Immature natural killer cell (primary cell): Measurements from ENCODE around the gene TLE1. TPM values are rescaled to one million over a fixed set of nuclear protein-coding genes. Genes with fewer than 3 reads are reported as not detected.
"Not testable (repeated sequence)": the region's sequence is repeated elsewhere in the genome, so short reads cannot be mapped to it uniquely, and the experiment has no call there.

Experiments
- DNase-seq, 3 donors: peaks; one replicate each; pipeline ENCODE4 v3.0.0; 2022; ENCODE audit warnings: mixed read lengths in 1 of 3
- H3K27ac Mint-ChIP-seq, 6 donors: one replicate each; pipeline ENCODE4 v1.8.0; 2020; ENCODE audit warnings: mixed read lengths in 6 of 6, mild to moderate bottlenecking in 5 of 6, inconsistent platforms in 4 of 6, moderate library complexity in 3 of 6
- H3K27me3 Mint-ChIP-seq, 3 donors: one replicate each; pipeline ENCODE4 v1.8.0; 2020 to 2021; ENCODE audit warnings: low read depth in 3 of 3, mild to moderate bottlenecking in 3 of 3, mixed read lengths in 3 of 3, moderate library complexity in 3 of 3, inconsistent platforms in 1 of 3
- H3K36me3 Mint-ChIP-seq, 3 donors: one replicate each; pipeline ENCODE4 v1.8.0; 2020; ENCODE audit warnings: mixed read lengths in 3 of 3, inconsistent platforms in 2 of 3, mild to moderate bottlenecking in 2 of 3
- H3K4me1 Mint-ChIP-seq, 2 donors: one replicate each; pipeline ENCODE4 v1.8.0; 2020; ENCODE audit warnings: inconsistent platforms in 2 of 2, mild to moderate bottlenecking in 2 of 2, mixed read lengths in 2 of 2, moderate library complexity in 1 of 2
- H3K4me3 Mint-ChIP-seq, 5 donors: one replicate each; pipeline ENCODE4 v1.8.0; 2020; ENCODE audit warnings: mild to moderate bottlenecking in 5 of 5, mixed read lengths in 5 of 5, inconsistent platforms in 3 of 5, moderate library complexity in 3 of 5
- H3K9me3 Mint-ChIP-seq, 6 donors: one replicate each; pipeline ENCODE4 v1.8.0; 2020; ENCODE audit warnings: mild to moderate bottlenecking in 6 of 6, mixed read lengths in 6 of 6, inconsistent platforms in 4 of 6, moderate library complexity in 3 of 6
- polyA plus RNA-seq, 3 donors: library from polyadenylated mRNA; unstranded; fragments of 300-500 nt; fragmentation: Illumina TruSeq; gene quantifications; one replicate each; pipeline ENCODE4 v1.2.3, GENCODE V29; 2021

The TLE1 gene
- polyA plus RNA-seq, 3 donors from 2014 or later = 63.9 to 97.9 (median 77.0) TPM

- DNase-seq = peak; percentile 42 to 48 (median 43)
- Mint-ChIP-seq H3K27ac (peak overlapping the region; percentile 73 to 91 (median 88)), H3K4me3 (peak overlapping the region; percentile 67 to 78 (median 69)), H3K27me3 (no peaks in the 10 kb centered on the region), H3K36me3 (peaks cover 9 to 23% (median 15%) of the 10 kb centered on the region in 3 donors), H3K4me1 (peaks cover 47 to 65% of the 10 kb centered on the region in 2 donors), H3K9me3 (no peaks in the 10 kb centered on the region)
These were observed 69.4 kb downstream of the TLE1 start for GRCh38 chr9:81620002-81620390.

- Mint-ChIP-seq H3K36me3 (peaks cover 9 to 26% (median 15%) of the 10 kb centered on the region in 3 donors), H3K27me3 (no peaks in the 10 kb centered on the region), H3K4me1 (peaks cover 47 to 61% of the 10 kb centered on the region in 2 donors), H3K9me3 (no peaks in the 10 kb centered on the region), H3K4me3 (peak overlapping the region; percentile 67 to 78 (median 69)), H3K27ac (peak overlapping the region; percentile 73 to 91 (median 88))
- DNase-seq = peak; percentile 37 to 44 (median 44)
These were observed 69.9 kb downstream of the TLE1 start for GRCh38 chr9:81619353-81620001.

GRCh38 chr9:81618923-81619322, 70.4 kb downstream of the TLE1 start:
- H3K27ac Mint-ChIP-seq = peak overlapping the region; percentile 45 to 91 (median 88)
- peak overlapping the region; percentile 6 to 78 (median 45) for H3K4me3 Mint-ChIP-seq

GRCh38 chr9:81616141-81616540, 73.2 kb downstream of the TLE1 start:
- Mint-ChIP-seq H3K4me1 (peaks cover 33 to 35% of the 10 kb centered on the region in 2 donors), H3K36me3 (peaks cover 20 to 45% (median 23%) of the 10 kb centered on the region in 3 donors), H3K9me3 (no peaks in the 10 kb centered on the region), H3K27ac (no peak overlapping the region), H3K4me3 (no peak overlapping the region), H3K27me3 (no peaks in the 10 kb centered on the region)
- no peak for DNase-seq

More at GRCh38 chr9:81618923-81619322, 70.4 kb downstream of the TLE1 start:
- DNase-seq = no peak
- Mint-ChIP-seq H3K9me3 (no peaks in the 10 kb centered on the region), H3K4me1 (peaks cover 47 to 57% of the 10 kb centered on the region in 2 donors), H3K36me3 (peaks cover 9 to 29% (median 15%) of the 10 kb centered on the region in 3 donors), H3K27me3 (no peaks in the 10 kb centered on the region)

GRCh38 chr9:81614335-81614734, 75.0 kb downstream of the TLE1 start:
- H3K9me3 Mint-ChIP-seq = no peaks in the 10 kb centered on the region
- H3K36me3 Mint-ChIP-seq = peaks cover 27 to 56% (median 29%) of the 10 kb centered on the region in 3 donors
- H3K27me3 Mint-ChIP-seq = no peaks in the 10 kb centered on the region
- DNase-seq = no peak
- H3K27ac Mint-ChIP-seq = no peak overlapping the region
- no peak overlapping the region for H3K4me3 Mint-ChIP-seq
- H3K4me1 Mint-ChIP-seq = peaks cover 33 to 35% of the 10 kb centered on the region in 2 donors

- Mint-ChIP-seq H3K27ac (no peak overlapping the region), H3K4me1 (peaks cover 29 to 32% of the 10 kb centered on the region in 2 donors), H3K27me3 (peaks cover 0 to 2% (median 0%) of the 10 kb centered on the region in 3 donors), H3K4me3 (no peak overlapping the region), H3K9me3 (no peaks in the 10 kb centered on the region), H3K36me3 (peaks cover 21 to 53% (median 26%) of the 10 kb centered on the region in 3 donors)
- DNase-seq = no peak
These were observed 76.1 kb downstream of the TLE1 start for GRCh38 chr9:81613002-81613812.

GRCh38 chr9:81611664-81612063, 77.7 kb downstream of the TLE1 start:
- no peak overlapping the region for H3K4me3 Mint-ChIP-seq
- DNase-seq = no peak
- peaks cover 0 to 2% (median 2%) of the 10 kb centered on the region in 3 donors for H3K27me3 Mint-ChIP-seq
- H3K4me1 Mint-ChIP-seq = peaks cover 40 to 44% of the 10 kb centered on the region in 2 donors
- H3K27ac Mint-ChIP-seq = peak overlapping the region in 1 of 6 donors; percentile 8
- peaks cover 29 to 62% (median 36%) of the 10 kb centered on the region in 3 donors for H3K36me3 Mint-ChIP-seq
- no peaks in the 10 kb centered on the region for H3K9me3 Mint-ChIP-seq

- no peak for DNase-seq
- H3K27ac Mint-ChIP-seq = peak overlapping the region in 5 of 6 donors; percentile 5 to 84 (median 78)
- peak overlapping the region; percentile 34 to 72 (median 53) for H3K4me3 Mint-ChIP-seq
- no peaks in the 10 kb centered on the region for H3K9me3 Mint-ChIP-seq
- H3K27me3 Mint-ChIP-seq = peaks cover 0 to 2% (median 2%) of the 10 kb centered on the region in 3 donors
- peaks cover 24 to 66% (median 43%) of the 10 kb centered on the region in 3 donors for H3K36me3 Mint-ChIP-seq
- peaks cover 40 to 45% of the 10 kb centered on the region in 2 donors for H3K4me1 Mint-ChIP-seq
These were observed 78.6 kb downstream of the TLE1 start for GRCh38 chr9:81610740-81611107.

GRCh38 chr9:81609782-81610739, 79.3 kb downstream of the TLE1 start:
- Mint-ChIP-seq H3K36me3 (peaks cover 26 to 70% (median 47%) of the 10 kb centered on the region in 3 donors), H3K27ac (peak overlapping the region; percentile 55 to 84 (median 74)), H3K4me3 (peak overlapping the region; percentile 48 to 63 (median 53)), H3K27me3 (peaks cover 0 to 2% (median 2%) of the 10 kb centered on the region in 3 donors), H3K9me3 (no peaks in the 10 kb centered on the region), H3K4me1 (peaks cover 42 to 45% of the 10 kb centered on the region in 2 donors)
- DNase-seq = peak; percentile 22 to 35 (median 30)

GRCh38 chr9:81608289-81608657, 81.1 kb downstream of the TLE1 start:
- Mint-ChIP-seq H3K27ac (peak overlapping the region in 2 of 6 donors; percentile 7 to 30), H3K27me3 (peaks cover 0 to 2% (median 2%) of the 10 kb centered on the region in 3 donors), H3K4me3 (peak overlapping the region in 1 of 5 donors; percentile 8)

GRCh38 chr9:81607593-81608288, 81.6 kb downstream of the TLE1 start:
- H3K27ac Mint-ChIP-seq = peak overlapping the region in 4 of 6 donors; percentile 7 to 73 (median 28)
- H3K9me3 Mint-ChIP-seq = no peaks in the 10 kb centered on the region
- H3K4me3 Mint-ChIP-seq = no peak overlapping the region
- no peak for DNase-seq
- H3K27me3 Mint-ChIP-seq = peaks cover 0 to 2% (median 2%) of the 10 kb centered on the region in 3 donors
- H3K36me3 Mint-ChIP-seq = peaks cover 27 to 76% (median 64%) of the 10 kb centered on the region in 3 donors
- H3K4me1 Mint-ChIP-seq = peaks cover 43 to 45% of the 10 kb centered on the region in 2 donors

More at GRCh38 chr9:81608289-81608657, 81.1 kb downstream of the TLE1 start:
- Mint-ChIP-seq H3K4me1 (peaks cover 43 to 45% of the 10 kb centered on the region in 2 donors), H3K9me3 (no peaks in the 10 kb centered on the region), H3K36me3 (peaks cover 31 to 74% (median 62%) of the 10 kb centered on the region in 3 donors)
- no peak for DNase-seq

GRCh38 chr9:81606261-81606660, 83.1 kb downstream of the TLE1 start:
- not testable (repeated sequence) for H3K27me3 Mint-ChIP-seq, H3K27ac Mint-ChIP-seq, H3K9me3 Mint-ChIP-seq, H3K4me3 Mint-ChIP-seq, DNase-seq
- peaks cover 27 to 76% (median 68%) of the 10 kb centered on the region in 3 donors for H3K36me3 Mint-ChIP-seq
- peaks cover 38 to 43% of the 10 kb centered on the region in 2 donors for H3K4me1 Mint-ChIP-seq
